Peyer's patch (tissue), 4 donors: Measurements from ENCODE around the gene ABHD10. TPM values are rescaled to one million over a fixed set of nuclear protein-coding genes. Genes with fewer than 3 reads are reported as not detected.

ENCODE experiments used
- DNase-seq, 3 donors: peaks; one replicate each; pipeline ENCODE4 v3.0.0-alpha.2; 2017 to 2019
- H3K27ac ChIP-seq, 4 donors: fragments of 200-600 bp; sonication (generic); one replicate each; pipeline ENCODE4 v1.5.1; 2016 to 2019
- H3K27me3 ChIP-seq, 2 donors: fragments of 200-600 bp; sonication (generic); one replicate each; pipeline ENCODE4 v1.5.1; 2019
- H3K36me3 ChIP-seq, 3 donors: fragments of 200-600 bp; sonication (generic); one replicate each; pipeline ENCODE4 v1.5.1; 2016 to 2019
- H3K4me1 ChIP-seq, 4 donors: fragments of 200-600 bp; sonication (generic); one replicate each; pipeline ENCODE4 v1.5.1; 2016 to 2019
- H3K4me3 ChIP-seq, 4 donors: fragments of 200-600 bp; sonication (generic); 1 replicate in 3 of 4; 2 replicates in 1 of 4; pipeline ENCODE4 v1.5.1; 2016 to 2019; ENCODE audit warnings: mild to moderate bottlenecking in 1 of 4
- H3K9me3 ChIP-seq, 4 donors: fragments of 200-600 bp; sonication (generic); one replicate each; pipeline ENCODE4 v1.5.1; 2016 to 2019; ENCODE audit warnings: mild to moderate bottlenecking in 1 of 4
- CTCF ChIP-seq, 6 experiments: fragments of 450-650 bp in 4 of 6; fragments of 200-600 bp in 2 of 6; sonication (generic) in 1 of 6; IDR thresholded peaks; one replicate each; pipeline ENCODE4 v1.5.1; 2017 to 2019; ENCODE audit warnings: antibody characterized with exemption in 6 of 6, mild to moderate bottlenecking in 3 of 6, moderate library complexity in 1 of 6
- POLR2A ChIP-seq, 2 donors: fragments of 450-650 bp; IDR thresholded peaks; one replicate each; pipeline ENCODE4 v1.5.1; 2017; ENCODE audit warnings: antibody characterized with exemption in 2 of 2, mild to moderate bottlenecking in 2 of 2, moderate library complexity in 2 of 2
- total RNA-seq, 4 donors: library from RNA; depleted of rRNA; stranded (reverse); fragments of >200 nt; gene quantifications; one replicate each; pipeline ENCODE4 v1.1.0, GENCODE V29; 2016

ABHD10 gene
- total RNA-seq, 4 donors from 2014 or later = 7.4 to 20.9 (median 11.8) TPM

- TF ChIP-seq CTCF (IDR thresholded peaks at IDR 0.05) (no peak), POLR2A (IDR thresholded peaks at IDR 0.05) (no peak)
- Histone ChIP-seq H3K27ac (no peak overlapping the region), H3K9me3 (no peaks in the 10 kb centered on the region), H3K4me3 (no peak overlapping the region), H3K4me1 (no peaks in the 10 kb centered on the region), H3K36me3 (no peaks in the 10 kb centered on the region), H3K27me3 (no peaks in the 10 kb centered on the region)
- DNase-seq = no peak
Observed at GRCh38 chr3:111965484-111965883, 13.3 kb upstream of the ABHD10 start.

GRCh38 chr3:111967068-111967467 is 11.8 kb upstream of the ABHD10 start:
- Histone ChIP-seq H3K36me3 (no peaks in the 10 kb centered on the region), H3K27ac (no peak overlapping the region)
- DNase-seq = no peak

GRCh38 chr3:111967651-111968274 is 11.1 kb upstream of the ABHD10 start:
- TF ChIP-seq POLR2A (IDR thresholded peaks at IDR 0.05) (no peak), CTCF (IDR thresholded peaks at IDR 0.05) (peak; percentile 61 to 94 (median 86))
- no peaks in the 10 kb centered on the region for H3K27me3 ChIP-seq
- H3K4me1 ChIP-seq = no peaks in the 10 kb centered on the region
- peak; percentile 76 to 94 (median 90) for DNase-seq
- H3K9me3 ChIP-seq = no peaks in the 10 kb centered on the region
- no peaks in the 10 kb centered on the region for H3K36me3 ChIP-seq
- H3K27ac ChIP-seq = no peak overlapping the region
- no peak overlapping the region for H3K4me3 ChIP-seq

More at GRCh38 chr3:111967068-111967467, 11.8 kb upstream of the ABHD10 start:
- no peaks in the 10 kb centered on the region for H3K9me3 ChIP-seq
- TF ChIP-seq POLR2A (IDR thresholded peaks at IDR 0.05) = no peak
- no peak for TF ChIP-seq CTCF (IDR thresholded peaks at IDR 0.05)
- H3K4me1 ChIP-seq = no peaks in the 10 kb centered on the region
- no peaks in the 10 kb centered on the region for H3K27me3 ChIP-seq
- H3K4me3 ChIP-seq = no peak overlapping the region

- Histone ChIP-seq H3K27ac (peak overlapping the region in 1 of 4 donors; percentile 8), H3K36me3 (no peaks in the 10 kb centered on the region), H3K4me3 (no peak overlapping the region), H3K4me1 (no peaks in the 10 kb centered on the region), H3K27me3 (no peaks in the 10 kb centered on the region), H3K9me3 (no peaks in the 10 kb centered on the region)
- no peak for TF ChIP-seq POLR2A (IDR thresholded peaks at IDR 0.05)
- TF ChIP-seq CTCF (IDR thresholded peaks at IDR 0.05) = no peak
- DNase-seq = no peak
Observed at GRCh38 chr3:111968319-111969054, 10.3 kb upstream of the ABHD10 start.

GRCh38 chr3:111970376-111970775 is 8.4 kb upstream of the ABHD10 start:
- TF ChIP-seq POLR2A (IDR thresholded peaks at IDR 0.05) (no peak), CTCF (IDR thresholded peaks at IDR 0.05) (no peak)
- no peaks in the 10 kb centered on the region for H3K27me3 ChIP-seq
- no peaks in the 10 kb centered on the region for H3K36me3 ChIP-seq
- no peaks in the 10 kb centered on the region for H3K4me1 ChIP-seq
- no peak overlapping the region for H3K27ac ChIP-seq
- no peaks in the 10 kb centered on the region for H3K9me3 ChIP-seq
- no peak overlapping the region for H3K4me3 ChIP-seq
- DNase-seq = no peak
